ENCODE data around the gene FYN.
"Not testable (repeated sequence)": the region's sequence is repeated elsewhere in the genome, so short reads cannot be mapped to it uniquely, and the experiment has no call there.

Gene FYN

DNA sequence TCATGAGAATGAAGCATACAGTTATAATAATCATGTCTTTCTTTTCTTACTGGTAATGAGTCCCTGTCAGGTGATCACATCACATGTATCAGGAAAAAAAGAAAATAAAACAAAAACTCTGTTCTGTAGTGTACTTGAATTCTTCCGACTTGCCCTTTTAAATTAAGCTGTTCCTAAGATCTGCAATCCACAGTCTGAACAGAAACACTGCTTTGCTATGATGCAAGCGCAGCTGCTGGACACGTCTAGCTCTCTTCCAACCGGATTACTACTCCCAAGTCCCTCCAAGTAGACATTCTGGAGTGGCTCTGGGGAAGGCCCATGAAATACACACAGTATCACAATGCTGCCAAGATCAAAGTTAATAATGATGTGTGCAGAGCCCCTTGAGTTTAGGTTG, 83.7 kb downstream of the FYN start:
- DNase-seq (ENCODE audit: low read depth) = no peak

DNA sequence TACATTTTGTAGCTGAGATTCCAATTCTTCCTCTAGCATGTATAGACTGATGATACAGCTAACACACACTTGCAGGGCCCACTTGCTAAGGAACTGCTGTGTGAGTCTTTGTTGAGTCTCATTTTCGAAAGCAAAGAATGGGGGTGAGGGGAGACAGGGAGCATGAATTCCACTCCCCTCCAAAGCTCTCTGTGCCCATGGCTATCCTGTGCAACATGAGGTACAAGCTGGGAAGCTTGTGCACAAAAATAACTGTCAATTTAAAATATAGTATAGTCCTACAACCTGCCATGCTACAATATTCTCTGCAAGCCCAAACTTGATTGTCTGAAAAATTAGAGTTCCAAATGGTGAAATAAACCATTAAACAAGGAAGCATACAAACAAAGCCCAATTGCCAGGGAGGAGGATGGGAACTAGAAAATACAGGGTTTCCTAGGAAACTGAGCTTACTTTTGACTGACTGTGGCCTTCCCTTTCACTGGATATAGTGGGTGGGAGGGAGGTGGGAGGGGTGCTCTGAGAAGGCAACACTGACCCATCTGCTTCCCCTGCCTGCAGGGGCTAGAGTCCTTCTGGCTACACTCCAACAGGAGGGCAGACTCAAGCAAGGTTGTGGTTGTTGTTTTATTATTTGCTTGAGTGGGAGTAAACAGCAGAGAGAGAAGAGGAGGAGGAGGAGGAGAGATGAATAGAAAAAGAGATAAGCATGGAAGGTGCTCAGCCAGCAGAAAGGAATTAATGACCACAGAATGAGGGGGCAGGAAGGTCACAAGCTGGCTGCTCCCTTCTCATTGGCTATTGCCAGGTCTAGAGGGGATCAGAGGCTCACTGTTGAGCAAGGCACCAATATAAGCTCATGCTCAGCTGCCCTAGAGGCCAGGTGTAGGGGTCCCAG, 84.6 kb downstream of the FYN start:
- no peak for DNase-seq (ENCODE audit: low read depth)

GRCh38 chr6:111786151-111786550, 87.1 kb downstream of the FYN start:
- not testable (repeated sequence) for DNase-seq (ENCODE audit: low read depth)

DNA sequence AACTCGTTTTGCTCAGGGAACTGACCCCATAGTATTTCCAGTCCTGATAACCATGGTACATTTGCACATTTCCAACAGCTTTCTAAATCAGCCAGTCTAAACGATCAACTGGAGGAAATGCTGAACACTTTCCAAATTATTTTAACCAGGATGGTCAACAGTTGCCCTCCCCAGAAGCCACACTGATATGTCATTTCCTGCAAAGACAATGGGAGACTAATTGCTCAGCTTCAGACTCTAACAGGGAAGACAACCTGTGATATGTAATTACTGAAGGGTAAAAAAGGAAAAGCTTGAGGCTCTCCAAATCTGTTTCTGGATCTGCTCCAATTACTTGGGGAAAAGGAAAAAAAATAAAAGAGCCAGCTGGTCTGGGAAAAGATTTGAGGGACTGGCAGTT, 88.8 kb downstream of the FYN start:
- DNase-seq (ENCODE audit: low read depth) = no peak

GRCh38 chr6:111782887-111783466, 90.3 kb downstream of the FYN start:
- DNase-seq (ENCODE audit: low read depth) = no peak

GRCh38 chr6:111782192-111782809, 91.0 kb downstream of the FYN start:
- DNase-seq (ENCODE audit: low read depth) = no peak

GRCh38 chr6:111781041-111781708, 92.1 kb downstream of the FYN start:
- DNase-seq (ENCODE audit: low read depth) = no peak

GRCh38 chr6:111780393-111780792, 92.9 kb downstream of the FYN start:
- no peak for DNase-seq (ENCODE audit: low read depth)

DNA sequence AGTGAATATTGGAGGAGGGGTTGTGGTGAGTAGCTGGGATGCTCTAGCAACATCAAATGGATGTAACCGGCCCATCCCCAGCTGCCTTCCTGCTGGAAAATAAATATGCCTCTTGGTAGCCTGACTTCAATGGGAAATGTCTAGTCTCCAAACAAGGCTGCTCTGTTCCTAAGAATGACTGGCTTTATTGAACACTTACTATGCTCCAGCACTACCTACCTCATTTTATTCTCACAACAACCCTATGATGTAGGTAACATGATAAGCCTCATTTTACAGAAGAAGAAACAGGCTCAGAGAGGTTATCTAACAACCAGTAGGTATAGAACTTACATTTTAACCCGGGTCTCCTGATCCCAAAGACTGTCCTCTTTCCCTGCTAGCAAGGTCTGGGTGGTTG, 93.6 kb downstream of the FYN start:
- DNase-seq (ENCODE audit: low read depth) = no peak

DNA sequence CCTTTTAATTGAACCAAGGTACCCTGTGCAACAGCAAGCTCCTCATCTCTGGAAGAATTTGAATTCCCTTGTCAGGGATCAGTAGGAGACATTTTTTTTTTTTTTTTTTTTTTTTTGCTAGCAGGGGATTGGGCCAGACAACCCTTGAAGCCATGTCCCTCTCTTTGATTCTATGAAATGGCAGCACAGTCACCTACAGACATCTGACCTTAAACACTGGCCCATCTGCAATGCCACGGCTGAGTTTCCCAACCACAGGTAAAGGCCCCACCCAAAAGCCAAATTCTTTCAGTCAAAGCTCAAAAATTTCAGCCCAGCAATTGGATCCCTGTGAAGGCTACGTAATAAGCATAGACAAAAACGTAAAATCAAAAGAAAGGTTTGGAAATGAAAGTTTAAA, 94.2 kb downstream of the FYN start:
- DNase-seq (ENCODE audit: low read depth) = no peak

DNA sequence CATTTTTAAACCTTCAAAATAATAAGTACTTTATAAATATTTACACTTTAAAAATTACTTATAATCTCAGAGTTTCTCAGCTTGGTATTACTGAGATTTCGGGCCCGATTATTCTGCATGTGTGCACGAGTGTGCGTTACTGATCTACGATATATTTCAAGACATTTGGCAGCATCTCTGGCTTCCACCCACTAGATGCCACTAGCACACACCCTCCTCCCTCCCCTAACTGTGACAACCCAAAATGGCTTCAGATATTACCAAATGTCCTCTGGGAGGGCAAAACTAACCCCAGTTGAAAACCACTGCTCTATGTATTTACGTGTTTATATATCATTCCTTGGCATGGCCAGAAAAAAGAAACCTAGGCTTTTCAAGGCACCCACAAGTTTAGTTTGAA, 95.9 kb downstream of the FYN start:
- no peak for DNase-seq (ENCODE audit: low read depth)

DNA sequence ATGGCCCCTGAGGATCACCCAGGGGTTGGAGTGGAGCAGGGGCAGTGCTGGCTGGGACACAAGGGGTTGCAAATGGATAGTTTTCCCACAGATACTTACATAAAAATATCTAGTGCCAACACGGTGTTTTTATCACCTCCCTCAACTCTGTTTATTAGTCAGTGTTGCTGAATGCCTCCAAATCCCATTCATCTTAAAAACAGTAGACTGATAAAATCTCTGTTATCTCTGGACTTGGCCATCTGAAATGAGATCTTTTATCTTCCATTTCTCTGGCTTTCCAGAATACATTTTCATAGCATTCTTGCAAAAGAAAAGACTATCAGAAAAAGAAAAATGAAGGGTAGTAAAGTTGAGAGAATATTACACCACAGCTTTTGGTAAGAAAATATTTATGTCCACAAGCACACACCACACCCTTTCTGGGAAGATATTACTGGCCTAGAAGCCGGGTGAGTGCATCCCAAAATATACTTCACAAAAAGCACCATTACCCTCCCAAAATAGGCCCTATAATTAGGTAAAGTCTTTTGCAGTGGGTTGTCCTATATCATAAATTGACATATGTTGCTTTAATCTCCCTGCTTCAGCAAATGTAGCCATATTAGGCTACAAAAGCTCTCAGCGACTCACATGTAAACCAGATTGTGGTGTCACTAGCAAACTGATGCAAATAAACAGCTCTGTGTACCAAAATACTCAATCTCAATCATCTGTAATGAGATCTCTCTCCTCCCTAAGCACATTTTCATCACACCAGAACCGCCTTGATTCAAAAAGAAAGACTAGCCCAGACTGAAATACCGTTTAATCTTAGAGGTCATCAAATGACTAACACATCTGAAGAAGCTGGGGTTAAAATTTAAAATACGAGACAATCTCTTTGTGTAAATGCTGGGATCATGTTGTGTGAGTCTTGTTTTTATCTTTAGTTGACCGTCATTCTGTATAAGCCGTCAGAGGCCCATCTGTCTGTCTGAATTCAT, 96.7 kb downstream of the FYN start:
- no peak for DNase-seq (ENCODE audit: low read depth)

DNA sequence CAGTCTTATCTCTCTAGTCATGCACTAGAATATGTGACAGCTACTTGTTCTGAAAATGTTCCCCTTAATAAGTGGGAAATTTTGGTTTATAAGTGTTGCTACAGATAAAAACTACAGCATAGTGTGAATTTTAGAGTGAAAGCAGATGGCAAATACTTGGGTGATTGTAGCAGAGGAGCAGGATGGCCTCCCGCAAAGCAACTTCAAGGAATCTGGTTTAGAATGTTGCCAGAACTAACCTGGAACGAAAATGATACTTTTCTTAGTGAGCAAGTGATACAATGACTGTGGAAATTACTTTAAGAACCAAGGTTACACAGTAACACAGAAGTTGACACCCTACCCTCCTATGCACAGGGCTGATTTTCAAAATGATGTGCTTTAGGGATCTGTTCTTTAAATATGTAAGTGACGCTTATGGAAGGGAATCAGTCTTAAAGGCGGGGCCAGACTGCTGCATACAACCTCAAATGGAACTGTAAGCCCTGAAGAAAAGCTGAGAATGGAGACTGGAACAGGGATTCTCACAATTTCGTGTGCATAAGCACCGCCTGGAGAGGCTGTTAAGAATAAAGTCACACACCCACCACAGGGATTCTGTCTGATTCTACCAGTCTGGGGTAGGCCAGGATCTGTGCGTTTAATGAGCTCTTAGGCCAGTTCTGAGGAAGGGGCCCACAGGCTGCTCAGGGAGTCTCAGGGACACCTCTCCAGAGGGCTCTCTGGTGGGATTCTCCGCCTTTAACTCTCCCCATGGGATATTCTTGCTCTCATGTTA, 97.9 kb downstream of the FYN start:
- DNase-seq (ENCODE audit: low read depth) = no peak

DNA sequence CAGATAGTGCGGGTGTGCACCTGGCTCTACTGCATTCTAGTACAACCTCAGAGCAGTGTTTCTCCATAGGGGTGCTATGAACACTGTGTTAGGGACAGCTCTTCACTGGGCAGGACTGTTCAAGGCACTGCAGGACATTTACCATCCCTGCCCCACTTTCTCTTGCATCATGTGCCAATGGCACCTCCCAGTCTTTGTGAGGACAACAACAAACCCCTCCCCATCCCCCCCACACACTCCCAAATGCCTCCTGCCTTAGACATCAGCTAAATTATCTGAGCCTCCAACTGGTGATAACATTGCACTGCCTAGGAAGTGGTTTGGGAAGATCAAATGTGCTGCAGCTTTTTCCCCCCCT, 98.9 kb downstream of the FYN start:
- DNase-seq (ENCODE audit: low read depth) = no peak

DNA sequence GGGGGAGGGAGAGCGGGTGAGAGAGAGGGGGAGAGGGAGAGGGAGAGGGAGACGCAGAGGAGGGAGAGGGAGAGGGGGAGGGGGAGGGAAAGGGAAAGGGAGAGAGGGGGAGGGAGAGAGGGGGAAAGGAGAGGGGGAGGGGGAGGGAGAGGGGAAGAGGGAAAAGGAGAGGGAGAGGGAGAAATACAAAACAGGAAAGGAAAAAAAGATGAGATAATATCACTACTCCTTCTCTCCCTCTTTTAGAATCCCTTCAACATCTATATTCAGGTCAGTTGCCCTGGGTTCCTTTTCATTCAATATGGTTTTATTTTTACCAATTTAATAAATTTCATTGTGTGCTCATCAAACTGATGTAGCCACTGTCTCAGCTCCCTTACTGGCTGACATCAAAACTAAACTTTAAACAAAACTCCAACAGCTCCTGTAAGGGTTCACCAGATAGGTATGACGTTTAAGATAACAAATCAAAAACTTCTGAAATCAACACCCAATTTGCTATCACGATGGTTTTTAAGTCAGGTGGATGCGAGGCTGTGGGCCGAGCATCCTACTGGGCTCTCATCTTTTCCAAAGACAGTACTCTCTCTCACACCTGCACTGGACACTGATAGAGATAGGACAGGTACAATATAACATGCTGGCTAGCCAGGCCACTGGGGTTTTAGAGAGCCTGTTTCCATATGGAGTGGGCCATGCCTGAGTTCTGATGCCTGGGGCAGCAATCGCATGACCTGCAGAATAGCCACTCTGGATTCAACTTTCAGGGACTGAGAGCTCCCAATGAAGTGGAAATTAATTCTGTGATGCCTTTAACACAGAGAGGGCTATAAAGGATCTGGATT, 99.5 kb downstream of the FYN start:
- no peak for DNase-seq (ENCODE audit: low read depth)

- no peak for DNase-seq (ENCODE audit: low read depth)
Measured at GRCh38 chr6:111772381-111772780, 100.9 kb downstream of the FYN start.

DNA sequence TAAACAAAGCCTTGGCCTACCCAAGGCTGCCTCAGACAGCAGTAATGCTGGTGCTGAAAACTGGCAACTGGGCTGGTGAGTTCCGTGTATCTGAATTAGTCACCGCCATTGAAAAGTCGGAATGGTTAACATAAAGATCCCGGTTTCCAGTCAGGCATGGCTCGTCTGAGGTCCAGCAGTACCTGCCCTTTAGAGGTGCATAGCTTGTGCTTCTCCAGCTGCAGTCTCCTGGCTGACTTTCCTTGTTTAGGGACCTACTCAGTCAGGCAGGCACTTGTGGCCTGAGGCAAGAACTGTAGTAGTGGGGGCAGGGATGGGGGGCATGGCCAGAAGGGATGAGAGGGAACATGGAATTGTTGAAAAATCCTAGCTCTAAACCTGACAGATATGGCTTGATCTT, 101.6 kb downstream of the FYN start:
- no peak for DNase-seq (ENCODE audit: low read depth)

GRCh38 chr6:111771094-111771432, 102.2 kb downstream of the FYN start:
- DNase-seq (ENCODE audit: low read depth) = no peak

DNA sequence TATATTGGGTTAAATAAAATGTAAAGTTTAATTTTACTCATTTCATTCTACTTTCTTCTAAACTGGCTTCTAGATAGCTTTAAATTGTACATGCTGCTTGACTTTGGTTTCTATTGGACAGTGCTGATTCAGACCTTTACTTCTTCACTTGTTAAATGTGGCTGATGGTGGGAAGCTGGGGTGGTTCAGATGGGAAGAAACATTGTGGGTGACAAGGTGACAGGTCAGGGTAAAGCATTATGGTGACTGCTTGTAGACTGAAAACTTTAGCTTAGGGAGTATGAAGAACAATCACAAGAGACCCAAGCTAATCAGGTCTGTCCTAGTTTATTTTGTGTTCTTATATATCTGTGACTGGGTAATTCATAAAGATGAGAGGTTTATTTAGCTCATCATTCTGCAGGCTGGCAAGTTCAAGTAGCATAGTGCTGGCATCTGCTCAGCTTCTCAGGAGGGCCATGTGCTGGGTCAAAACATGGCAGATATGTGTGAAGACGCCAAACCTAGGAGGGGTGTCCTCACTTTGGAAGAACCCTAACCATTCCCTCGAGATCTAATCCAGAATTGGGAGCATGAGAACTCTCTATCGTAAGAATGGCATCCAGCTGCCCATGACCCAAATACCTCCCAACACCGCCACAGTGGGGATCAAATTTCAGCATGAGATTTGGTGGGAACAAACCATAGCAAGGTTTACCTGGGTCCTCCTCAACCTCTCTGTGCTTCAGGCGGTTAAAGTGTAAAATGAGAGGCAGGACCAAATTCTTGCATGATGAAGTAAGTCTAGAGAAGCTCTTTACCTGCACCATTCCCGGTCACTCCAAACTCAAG, 102.8 kb downstream of the FYN start:
- DNase-seq (ENCODE audit: low read depth) = no peak

Data from activated T-cell treated with anti-CD3 and anti-CD28 coated beads for 48 hours (primary cell).